ENCODE data around the gene PRKCD.

DNA sequence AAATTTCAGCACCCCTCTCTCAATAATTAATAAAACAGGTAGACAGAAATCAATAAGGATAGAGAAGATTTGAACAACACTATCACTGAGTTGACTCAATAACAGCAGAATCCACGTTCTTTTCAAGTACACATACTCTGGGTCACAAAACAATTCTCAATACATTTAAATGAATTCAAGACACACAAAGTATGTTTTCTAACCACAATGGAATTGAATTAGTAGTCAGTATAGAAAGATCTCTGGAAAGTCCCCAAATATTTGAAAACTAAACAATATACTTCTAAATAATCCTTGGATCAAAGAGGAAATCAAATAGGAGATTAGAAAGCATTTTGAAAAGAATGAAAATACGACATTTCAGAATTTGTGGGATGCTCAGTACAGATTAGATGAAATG lies 54.8 kb downstream of the PRKCD start:
- TF ChIP-seq, protein P1, sequence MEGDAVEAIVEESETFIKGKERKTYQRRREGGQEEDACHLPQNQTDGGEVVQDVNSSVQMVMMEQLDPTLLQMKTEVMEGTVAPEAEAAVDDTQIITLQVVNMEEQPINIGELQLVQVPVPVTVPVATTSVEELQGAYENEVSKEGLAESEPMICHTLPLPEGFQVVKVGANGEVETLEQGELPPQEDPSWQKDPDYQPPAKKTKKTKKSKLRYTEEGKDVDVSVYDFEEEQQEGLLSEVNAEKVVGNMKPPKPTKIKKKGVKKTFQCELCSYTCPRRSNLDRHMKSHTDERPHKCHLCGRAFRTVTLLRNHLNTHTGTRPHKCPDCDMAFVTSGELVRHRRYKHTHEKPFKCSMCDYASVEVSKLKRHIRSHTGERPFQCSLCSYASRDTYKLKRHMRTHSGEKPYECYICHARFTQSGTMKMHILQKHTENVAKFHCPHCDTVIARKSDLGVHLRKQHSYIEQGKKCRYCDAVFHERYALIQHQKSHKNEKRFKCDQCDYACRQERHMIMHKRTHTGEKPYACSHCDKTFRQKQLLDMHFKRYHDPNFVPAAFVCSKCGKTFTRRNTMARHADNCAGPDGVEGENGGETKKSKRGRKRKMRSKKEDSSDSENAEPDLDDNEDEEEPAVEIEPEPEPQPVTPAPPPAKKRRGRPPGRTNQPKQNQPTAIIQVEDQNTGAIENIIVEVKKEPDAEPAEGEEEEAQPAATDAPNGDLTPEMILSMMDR (IDR thresholded peaks at IDR 0.05) = no peak
- TF ChIP-seq POLR2A (IDR thresholded peaks at IDR 0.05) = no peak
